ENCODE results near the gene WDR35.

GRCh38 chr2:19933351-19933981, 56.4 kb downstream of the WDR35 start:
- no peak for TF ChIP-seq CTCF (IDR thresholded peaks at IDR 0.05)
- no peak for TF ChIP-seq POLR2A (IDR thresholded peaks at IDR 0.05)
